K562 (cell line): ENCODE measurements around the gene SPOCK2. TPM values are rescaled to one million over a fixed set of nuclear protein-coding genes. Genes with fewer than 3 reads are reported as not detected.

Experiments
- ATAC-seq: fragments of 200-7000 bp; cut with Tn5 transposase; 3 replicates; pipeline ENCODE4 v1.9.1; 2020; ENCODE audit warnings: moderate library complexity
- BruUV-seq: library from RNA; stranded (reverse); fragments of 400-500 nt; replicated peaks from 2 replicates; lab custom pipeline; 2021; lab: Mats Ljungman, UMichigan
- CTCF ChIA-PET: fragments of 300-600 bp; formaldehyde crosslinking; extraction: SDS; loops from one replicate; lab custom pipeline; 2021; ENCODE audit warnings: low intra/inter-chr PET ratio; lab: Yijun Ruan, JAX
- POLR2A ChIA-PET: fragments of 300-600, 350-650 bp; sonication (Branson Sonifier 250); formaldehyde crosslinking; extraction: SDS; loops from one replicate; lab custom pipeline; 2021; ENCODE audit warnings: antibody characterized with exemption, inconsistent platforms; lab: Yijun Ruan, JAX
- DNase-seq, 4 experiments: peaks; one replicate each; pipeline versions ENCODE4 v3.0.0 to v3.0.0-alpha.2; 2011 to 2018; ENCODE audit warnings: low spot score in 3 of 4, mixed read lengths in 3 of 4; ENCODE audit errors: extremely low read depth in 1 of 4
- FAIRE-seq: peaks from 2 replicates; lab custom pipeline; 2011; peaks lifted over from hg19 to GRCh38; lab: Jason Lieb, UNC
- H2AFZ ChIP-seq: 2 replicates; pipeline ENCODE4 v1.6.0; 2011; ENCODE audit warnings: low read depth, low read length, control low read depth, inconsistent platforms
- H3K27ac ChIP-seq: fragments of 200-600 bp; 3 replicates; pipeline ENCODE4 v1.8.0; 2011; ENCODE audit warnings: low read depth, mild to moderate bottlenecking, control low read depth, inconsistent platforms, low read length, moderate library complexity, mixed read lengths; ENCODE audit errors: extremely low read depth
- H3K27me3 ChIP-seq, 2 experiments: fragments of 300-600 bp in 1 of 2; 2 replicates in 1 of 2; 3 replicates in 1 of 2; pipeline versions ENCODE4 v1.6.0 to v1.8.0; 2011; ENCODE audit warnings: inconsistent platforms in 2 of 2, low read length in 2 of 2, mild to moderate bottlenecking in 1 of 2, mixed read lengths in 1 of 2, moderate library complexity in 1 of 2; ENCODE audit not compliant: control insufficient read depth in 2 of 2, insufficient read depth in 2 of 2
- H3K36me3 ChIP-seq: fragments of 300-600 bp; 3 replicates; pipeline ENCODE4 v1.8.0; 2011; ENCODE audit warnings: mild to moderate bottlenecking, low read length, inconsistent platforms; ENCODE audit not compliant: control insufficient read depth, insufficient read depth
- H3K4me1 ChIP-seq, 2 experiments: fragments of 200-600 bp in 1 of 2; replicated peaks in 1 of 2; 2 replicates in 1 of 2; 3 replicates in 1 of 2; pipeline versions ENCODE4 v1.5.1 to v1.8.0; 2011; ENCODE audit warnings: inconsistent platforms in 2 of 2, low read length in 2 of 2, mild to moderate bottlenecking in 1 of 2, mixed read lengths in 1 of 2, moderate library complexity in 1 of 2; ENCODE audit not compliant: control insufficient read depth in 2 of 2, insufficient read depth in 2 of 2
- H3K4me2 ChIP-seq: 2 replicates; pipeline ENCODE4 v1.6.1; 2011; ENCODE audit warnings: low read length, control low read depth, inconsistent platforms, mixed read lengths; ENCODE audit not compliant: insufficient read depth
- H3K4me3 ChIP-seq: fragments of 200-600 bp; sonication (generic), shearing (Covaris generic); 2 replicates; pipeline ENCODE4 v1.5.1; 2016; ENCODE audit warnings: control low read depth, inconsistent platforms
- H3K79me2 ChIP-seq: fragments of 200-600 bp; 3 replicates; pipeline ENCODE4 v1.8.0; 2011; ENCODE audit warnings: low read length, inconsistent platforms; ENCODE audit not compliant: control insufficient read depth, insufficient read depth
- H3K9ac ChIP-seq, 2 experiments: 2 replicates each; pipeline versions ENCODE4 v1.6.0 to v1.6.1; 2011; ENCODE audit warnings: low read depth in 2 of 2, low read length in 2 of 2, control low read depth in 1 of 2, inconsistent platforms in 1 of 2, mild to moderate bottlenecking in 1 of 2, mixed read lengths in 1 of 2; ENCODE audit not compliant: insufficient read depth in 1 of 2
- H3K9me1 ChIP-seq: one replicate; pipeline ENCODE4 v1.6.0; 2011; ENCODE audit warnings: inconsistent platforms, mild to moderate bottlenecking, low read length, moderate library complexity; ENCODE audit not compliant: control insufficient read depth, insufficient read depth
- H3K9me3 ChIP-seq: replicated peaks from 2 replicates; pipeline ENCODE4 v1.5.1; 2011; ENCODE audit warnings: low read depth, low read length, inconsistent platforms; ENCODE audit not compliant: control insufficient read depth, insufficient read depth
- H4K20me1 ChIP-seq: replicated peaks from 2 replicates; pipeline ENCODE4 v1.6.1; 2011; ENCODE audit warnings: low read length, inconsistent platforms, mixed read lengths; ENCODE audit not compliant: control insufficient read depth, insufficient read depth
- ARID4B ChIP-seq: sonication (generic); formaldehyde crosslinking; IDR thresholded peaks from 2 replicates; pipeline ENCODE4 v1.8.0; 2022; ENCODE audit warnings: mild to moderate bottlenecking, missing genetic modification reagents
- ATF1 ChIP-seq, 2 experiments: fragments of 450-650 bp in 1 of 2; IDR thresholded peaks; 2 replicates each; pipeline ENCODE4 v1.6.1; 2016; ENCODE audit warnings: missing compliant biosample characterization in 1 of 2, missing genetic modification characterization in 1 of 2
- CHD2 ChIP-seq: IDR thresholded peaks from 2 replicates; pipeline ENCODE4 v1.6.1; 2011; ENCODE audit warnings: low read depth, low read length
- DPF2 ChIP-seq: fragments of 450-650 bp; IDR thresholded peaks from 2 replicates; pipeline ENCODE4 v1.6.1; 2016
- SNIP1 ChIP-seq: fragments of 450-650 bp; IDR thresholded peaks from 2 replicates; pipeline ENCODE4 v1.7.1; 2017; ENCODE audit warnings: low read depth, mild to moderate bottlenecking
- TFAP4 ChIP-seq: sonication (generic); formaldehyde crosslinking; IDR thresholded peaks from 2 replicates; pipeline ENCODE4 v1.8.0; 2022; ENCODE audit warnings: missing genetic modification reagents, mild to moderate bottlenecking, moderate library complexity, borderline replicate concordance
- TSHZ1 ChIP-seq: fragments of 250-450 bp; sonication (Bioruptor Pico); IDR thresholded peaks from 2 replicates; pipeline ENCODE4 v1.4.0; 2020; ENCODE audit warnings: mild to moderate bottlenecking, moderate library complexity
- ZC3H4 ChIP-seq: sonication (generic); formaldehyde crosslinking; IDR thresholded peaks from 2 replicates; pipeline ENCODE4 v1.9.0; 2021; ENCODE audit warnings: missing genetic modification reagents, borderline replicate concordance
- ZNF165 ChIP-seq: fragments of 250-450 bp; sonication (Bioruptor Pico); IDR thresholded peaks from 2 replicates; pipeline ENCODE4 v1.4.0; 2020; ENCODE audit warnings: borderline replicate concordance
- ZNF282 ChIP-seq: sonication (generic); formaldehyde crosslinking; IDR thresholded peaks from 2 replicates; pipeline ENCODE4 v1.8.1; 2023; ENCODE audit warnings: missing genetic modification reagents
- ZNF764 ChIP-seq: fragments of 250-450 bp; sonication (Bioruptor Pico); IDR thresholded peaks from 2 replicates; pipeline ENCODE4 v1.4.0; 2020; ENCODE audit warnings: low read depth, mild to moderate bottlenecking, moderate library complexity
- WGBS: fragments of 100-300 bp; shearing (Covaris generic); methylation state at CpG from one replicate; pipeline ENCODE4 v1.1.6; 2016; ENCODE audit warnings: low coverage, mixed read lengths; ENCODE audit not compliant: insufficient coverage; ENCODE audit errors: missing lambda C conversion rate; 5-methylcytosine and 5-hydroxymethylcytosine counted together
- in situ Hi-C: fragments of 300-500 bp; cut with MboI; formaldehyde crosslinking; loops from 4 replicates; pipeline ENCODE4 v1.15.0; 2018; ENCODE audit warnings: inconsistent platforms, mixed read lengths
- intact Hi-C: fragments of 100-400 bp; cut with micrococcal nuclease; formaldehyde crosslinking; loops from 2 replicates; pipeline ENCODE4 v1.14.2; 2022
- polyA plus RNA-seq, 8 experiments: library from polyadenylated mRNA; depleted of rRNA in 4 of 8; stranded (reverse) in 5 of 8; unstranded in 3 of 8; fragments of >200 nt; fragmentation: Nextera tagmentation in 2 of 8; fragmentation: Illumina TruSeq in 1 of 8; extraction: Ambion mirVana in 2 of 8; extraction: Trizol in 1 of 8; gene quantifications; 2 replicates each; pipeline versions ENCODE4 v1.2.1 to v1.2.3, GENCODE V29; 2011 to 2014; ENCODE audit warnings: inconsistent platforms in 1 of 8, missing spikeins in 1 of 8
- total RNA-seq, 7 experiments: library from RNA; depleted of rRNA in 6 of 7; stranded (reverse); fragments of >200 nt in 6 of 7; fragmentation: Illumina TruSeq in 2 of 7; extraction: Trizol in 2 of 7; gene quantifications; 2 replicates each; pipeline versions ENCODE4 v1.2.1 to v1.2.3, GENCODE V29; 2011 to 2021; ENCODE audit warnings: low replicate concordance in 1 of 7
- TF ChIP-seq, protein P1 (sequence below): fragments of 450-650 bp; formaldehyde crosslinking; IDR thresholded peaks from 2 replicates; pipeline ENCODE4 v1.4.0; 2022; ENCODE audit warnings: missing genetic modification characterization

Gene SPOCK2
- total and polyA plus RNA-seq, 9 of the 15 experiments (the other 6 are each of a cell fraction or from before 2014, with no cell fraction given) = 0.04 to 0.86 (median 0.11) TPM; not detected in 2

- peaks cover 3 to 4% of the 10 kb centered on the region in 2 experiments; a peak in 3 of 5 replicates for H3K4me1 ChIP-seq
- H3K79me2 ChIP-seq = no peaks in the 10 kb centered on the region
- H3K9me3 ChIP-seq = no peaks in the 10 kb centered on the region
- in situ Hi-C loops = no loop called here
- H3K9ac ChIP-seq = no peak overlapping the region
- no peak overlapping the region for H3K4me2 ChIP-seq
- no peak for DNase-seq
- H3K36me3 ChIP-seq = no peaks in the 10 kb centered on the region
- FAIRE-seq = no peak
- intact Hi-C loops = no loop called here
- no peak overlapping the region for H3K4me3 ChIP-seq
- whole genome bisulfite sequencing = 37% methylated on average over 8 of the region's 8 CpGs
- H4K20me1 ChIP-seq = no peaks in the 10 kb centered on the region
- H3K9me1 ChIP-seq = no peaks in the 10 kb centered on the region
- H2AFZ ChIP-seq = no peak overlapping the region
- peaks cover 3 to 42% of the 10 kb centered on the region in 2 experiments; a peak in 4 of 5 replicates for H3K27me3 ChIP-seq
- H3K27ac ChIP-seq = no peak overlapping the region
- no TSS peak for BruUV-seq
- ATAC-seq = no peak
- ChIA-PET POLR2A (no interaction called here), CTCF (no interaction called here)
- TF ChIP-seq, protein P1, sequence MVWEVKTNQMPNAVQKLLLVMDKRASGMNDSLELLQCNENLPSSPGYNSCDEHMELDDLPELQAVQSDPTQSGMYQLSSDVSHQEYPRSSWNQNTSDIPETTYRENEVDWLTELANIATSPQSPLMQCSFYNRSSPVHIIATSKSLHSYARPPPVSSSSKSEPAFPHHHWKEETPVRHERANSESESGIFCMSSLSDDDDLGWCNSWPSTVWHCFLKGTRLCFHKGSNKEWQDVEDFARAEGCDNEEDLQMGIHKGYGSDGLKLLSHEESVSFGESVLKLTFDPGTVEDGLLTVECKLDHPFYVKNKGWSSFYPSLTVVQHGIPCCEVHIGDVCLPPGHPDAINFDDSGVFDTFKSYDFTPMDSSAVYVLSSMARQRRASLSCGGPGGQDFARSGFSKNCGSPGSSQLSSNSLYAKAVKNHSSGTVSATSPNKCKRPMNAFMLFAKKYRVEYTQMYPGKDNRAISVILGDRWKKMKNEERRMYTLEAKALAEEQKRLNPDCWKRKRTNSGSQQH (CRISPR knock-in tag) = no peak
- TF ChIP-seq TFAP4 (CRISPR knock-in tag) = no peak
- no peak for TF ChIP-seq TSHZ1 (CRISPR knock-in tag)
- no peak for TF ChIP-seq ZNF165 (CRISPR knock-in tag)
- no peak for TF ChIP-seq SNIP1
- no peak for TF ChIP-seq ZNF282 (CRISPR knock-in tag)
- TF ChIP-seq ARID4B (CRISPR knock-in tag) = no peak
- TF ChIP-seq CHD2 = no peak
- TF ChIP-seq ZNF764 (CRISPR knock-in tag) = no peak
- no peak for TF ChIP-seq ATF1 (CRISPR knock-in tag; IDR thresholded peaks at IDR 0.05)
- TF ChIP-seq ATF1 (tag; IDR thresholded peaks at IDR 0.05) = no peak
- TF ChIP-seq ZC3H4 (CRISPR knock-in tag) = no peak
- TF ChIP-seq DPF2 = no peak
Measured at GRCh38 chr10:72037266-72037665, 51.1 kb downstream of the SPOCK2 start.
